ENCODE data around the gene MYF6.

DNA sequence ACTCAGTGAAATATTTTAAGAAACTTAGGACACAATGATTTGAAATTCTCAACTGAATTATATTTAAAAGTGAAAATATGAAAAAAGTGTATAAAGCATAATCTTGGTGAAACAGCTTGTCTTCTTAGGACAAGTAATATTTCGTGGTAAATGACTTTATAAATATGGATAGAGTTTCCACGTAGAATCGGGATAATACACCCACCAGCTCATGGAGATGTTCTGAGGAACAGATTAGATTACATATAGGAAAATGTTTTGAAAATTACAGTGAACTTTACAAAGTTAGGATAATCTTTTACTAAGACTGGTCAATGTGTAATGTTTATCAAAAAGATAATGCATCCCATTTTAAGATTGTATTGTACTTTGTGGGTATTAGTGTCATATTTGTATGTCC, 25.6 kb upstream of the MYF6 start:
- no peak for TF ChIP-seq POLR2A (IDR thresholded peaks at IDR 0.05; ENCODE audit: low read depth, low read length)
- no peak for TF ChIP-seq POLR2AphosphoS5 (IDR thresholded peaks at IDR 0.05; ENCODE audit: low read depth, low read length)
